A549 (cell line): ENCODE results near the gene PARD3B. TPM values are rescaled to one million over a fixed set of nuclear protein-coding genes. Genes with fewer than 3 reads are reported as not detected.

ENCODE experiments used
- ATAC-seq, 2 experiments: fragments of 200-7000 bp in 1 of 2; fragments of >200 bp in 1 of 2; cut with Nextera tagmentation in 1 of 2; cut with Tn5 transposase in 1 of 2; 3 replicates each; pipeline versions ENCODE4 v1.8.0 to v1.9.1; 2018 to 2020; ENCODE audit warnings: mild to moderate bottlenecking in 1 of 2, moderate library complexity in 1 of 2
- CTCF ChIA-PET: fragments of 300-600 bp; sonication (Branson Sonifier 250); formaldehyde crosslinking; extraction: SDS; loops from one replicate; lab custom pipeline; 2021; ENCODE audit warnings: antibody characterized with exemption, inconsistent platforms; lab: Yijun Ruan, JAX
- POLR2A ChIA-PET: fragments of 350-600 bp; formaldehyde crosslinking; extraction: SDS; loops from one replicate; lab custom pipeline; 2021; ENCODE audit warnings: antibody characterized with exemption, inconsistent platforms; lab: Yijun Ruan, JAX
- DNase-seq, 2 experiments: peaks; one replicate each; pipeline versions ENCODE4 v3.0.0 to v3.0.0-alpha.2; 2011 to 2016; ENCODE audit warnings: low read depth in 1 of 2, low spot score in 1 of 2
- FAIRE-seq: peaks from 2 replicates; lab custom pipeline; 2011; peaks lifted over from hg19 to GRCh38; lab: Jason Lieb, UNC
- H3K27ac ChIP-seq, 2 experiments: fragments of >200 bp; sonication (Bioruptor Twin); formaldehyde crosslinking; 3 replicates each; pipeline ENCODE4 v1.5.1; 2016 to 2017
- H3K4me1 ChIP-seq: fragments of >200 bp; sonication (Bioruptor Twin); formaldehyde crosslinking; 3 replicates; pipeline ENCODE4 v1.6.1; 2016
- H3K4me2 ChIP-seq: fragments of >200 bp; sonication (Bioruptor Twin); formaldehyde crosslinking; 3 replicates; pipeline ENCODE4 v1.6.1; 2016
- H3K4me3 ChIP-seq: fragments of >200 bp; sonication (Bioruptor Twin); formaldehyde crosslinking; 3 replicates; pipeline ENCODE4 v1.5.1; 2016
- H3K9me3 ChIP-seq: fragments of >200 bp; sonication (Bioruptor Twin); formaldehyde crosslinking; 3 replicates; pipeline ENCODE4 v1.6.1; 2016
- BHLHE40 ChIP-seq: IDR thresholded peaks from 2 replicates; pipeline ENCODE4 v1.6.1; 2012; ENCODE audit warnings: low read depth, low read length, inconsistent platforms
- CHD4 ChIP-seq: fragments of 200-600 bp; sonication (generic); IDR thresholded peaks from 2 replicates; pipeline ENCODE4 v1.6.1; 2016; ENCODE audit warnings: antibody characterized with exemption, mild to moderate bottlenecking, borderline replicate concordance
- EHF ChIP-seq: fragments of 250-450 bp; sonication (Bioruptor Pico); IDR thresholded peaks from 2 replicates; pipeline ENCODE4 v1.5.0; 2020; ENCODE audit warnings: mild to moderate bottlenecking
- EP300 ChIP-seq, 2 experiments: fragments of >200 bp; sonication (Bioruptor Twin); formaldehyde crosslinking; IDR thresholded peaks; 2 replicates in 1 of 2; 3 replicates in 1 of 2; pipeline ENCODE4 v1.6.1; 2016 to 2017
- ESRRA ChIP-seq: fragments of 150-350 bp; IDR thresholded peaks from 2 replicates; pipeline ENCODE4 v1.6.1; 2014; ENCODE audit warnings: mild to moderate bottlenecking, low read length, borderline replicate concordance
- FOSL2 ChIP-seq, 2 experiments: fragments of 450-650 bp in 1 of 2; fragments of >200 bp in 1 of 2; sonication (Bioruptor Twin) in 1 of 2; formaldehyde crosslinking; IDR thresholded peaks; 2 replicates each; pipeline versions ENCODE4 v1.5.0 to v1.6.1; 2016 to 2020; ENCODE audit warnings: mild to moderate bottlenecking in 1 of 2, moderate library complexity in 1 of 2
- FOXS1 ChIP-seq: fragments of 250-450 bp; sonication (Bioruptor Pico); IDR thresholded peaks from 2 replicates; pipeline ENCODE4 v1.5.0; 2020; ENCODE audit warnings: mild to moderate bottlenecking, moderate library complexity
- HOXA7 ChIP-seq: fragments of 250-450 bp; sonication (Bioruptor Pico); IDR thresholded peaks from 2 replicates; pipeline ENCODE4 v1.5.0; 2020; ENCODE audit warnings: mild to moderate bottlenecking, moderate library complexity
- HOXB13 ChIP-seq: fragments of 250-450 bp; sonication (Bioruptor Pico); IDR thresholded peaks from 2 replicates; pipeline ENCODE4 v1.5.0; 2020; ENCODE audit warnings: low read depth, mild to moderate bottlenecking, moderate library complexity
- HOXB5 ChIP-seq: fragments of 250-450 bp; sonication (Bioruptor Pico); IDR thresholded peaks from 2 replicates; pipeline ENCODE4 v1.5.0; 2020; ENCODE audit warnings: mild to moderate bottlenecking, moderate library complexity
- KDM1A ChIP-seq: fragments of 200-600 bp; sonication (generic); IDR thresholded peaks from 2 replicates; pipeline ENCODE4 v1.6.1; 2016; ENCODE audit warnings: low read depth, mild to moderate bottlenecking
- KDM5A ChIP-seq: fragments of 200-600 bp; sonication (generic); IDR thresholded peaks from 2 replicates; pipeline ENCODE4 v1.6.1; 2016; ENCODE audit warnings: antibody characterized with exemption, mild to moderate bottlenecking
- MAFK ChIP-seq: fragments of 450-650 bp; IDR thresholded peaks from 2 replicates; pipeline ENCODE4 v1.6.1; 2014; ENCODE audit not compliant: partially characterized antibody
- NFE2L2 ChIP-seq: fragments of 150-350 bp; conservative IDR thresholded peaks from 2 replicates; pipeline ENCODE4 v1.6.1; 2014; ENCODE audit warnings: low read length
- PHF8 ChIP-seq: fragments of 200-600 bp; sonication (generic); IDR thresholded peaks from 2 replicates; pipeline ENCODE4 v1.6.1; 2016; ENCODE audit warnings: low read depth, mild to moderate bottlenecking, antibody characterized with exemption, moderate library complexity, borderline replicate concordance
- POLR2A ChIP-seq: IDR thresholded peaks from 2 replicates; pipeline ENCODE4 v1.6.1; 2012; ENCODE audit warnings: mild to moderate bottlenecking, low read length
- POLR2AphosphoS2 ChIP-seq: conservative IDR thresholded peaks from 2 replicates; pipeline ENCODE4 v1.6.1; 2012; ENCODE audit warnings: low read length, improper control_type of control experiment, inconsistent platforms
- RARB ChIP-seq: fragments of 250-450 bp; sonication (Bioruptor Pico); IDR thresholded peaks from 2 replicates; pipeline ENCODE4 v1.8.0; 2021; ENCODE audit warnings: mild to moderate bottlenecking, moderate library complexity
- RNF2 ChIP-seq: fragments of 200-600 bp; sonication (generic); IDR thresholded peaks from 2 replicates; pipeline ENCODE4 v1.6.1; 2016; ENCODE audit warnings: low read depth, mild to moderate bottlenecking, antibody characterized with exemption, moderate library complexity, borderline replicate concordance
- SREBF2 ChIP-seq: fragments of 450-650 bp; IDR thresholded peaks from 2 replicates; pipeline ENCODE4 v1.6.1; 2014; ENCODE audit warnings: mild to moderate bottlenecking, moderate library complexity
- ZC3H11A ChIP-seq: fragments of 450-650 bp; IDR thresholded peaks from 2 replicates; pipeline ENCODE4 v1.6.1; 2014; ENCODE audit warnings: antibody characterized with exemption, mild to moderate bottlenecking
- ZNF302 ChIP-seq: fragments of 250-450 bp; sonication (Bioruptor Pico); IDR thresholded peaks from 2 replicates; pipeline ENCODE4 v1.9.0; 2021; ENCODE audit warnings: inconsistent platforms, mild to moderate bottlenecking, moderate library complexity
- WGBS: methylation state at CpG from one replicate; pipeline ENCODE4 v1.1.6; 2017; ENCODE audit errors: missing lambda C conversion rate; 5-methylcytosine and 5-hydroxymethylcytosine counted together
- polyA plus RNA-seq, 4 experiments: library from polyadenylated mRNA; depleted of rRNA in 3 of 4; stranded (reverse); fragments of >200 nt; fragmentation: RNase III in 1 of 4; extraction: RNeasy Plus Mini Kit Qiagen cat#74134 plus additional on column Dnase treatment in 1 of 4; gene quantifications; 2 replicates in 3 of 4; 3 replicates in 1 of 4; pipeline ENCODE4 v1.2.3, GENCODE V29; 2011 to 2017
- TF ChIP-seq, protein P1 (sequence below): fragments of 250-450 bp; sonication (Bioruptor Pico); IDR thresholded peaks from 2 replicates; pipeline ENCODE4 v1.5.0; 2020; ENCODE audit warnings: low read depth, mild to moderate bottlenecking, moderate library complexity
- TF ChIP-seq, protein P2 (sequence below): fragments of 150-350 bp; IDR thresholded peaks from 2 replicates; pipeline ENCODE4 v1.6.1; 2014; ENCODE audit warnings: low read depth, mild to moderate bottlenecking, low read length
- TF ChIP-seq, protein P3 (sequence below): fragments of 250-450 bp; sonication (Bioruptor Pico); IDR thresholded peaks from 2 replicates; pipeline ENCODE4 v1.5.0; 2021; ENCODE audit warnings: mild to moderate bottlenecking, moderate library complexity, borderline replicate concordance

Gene PARD3B
- polyA plus RNA-seq, 2 of the 4 experiments (the other 2 are of a cell fraction), result 1.2 to 2.4 TPM

DNA sequence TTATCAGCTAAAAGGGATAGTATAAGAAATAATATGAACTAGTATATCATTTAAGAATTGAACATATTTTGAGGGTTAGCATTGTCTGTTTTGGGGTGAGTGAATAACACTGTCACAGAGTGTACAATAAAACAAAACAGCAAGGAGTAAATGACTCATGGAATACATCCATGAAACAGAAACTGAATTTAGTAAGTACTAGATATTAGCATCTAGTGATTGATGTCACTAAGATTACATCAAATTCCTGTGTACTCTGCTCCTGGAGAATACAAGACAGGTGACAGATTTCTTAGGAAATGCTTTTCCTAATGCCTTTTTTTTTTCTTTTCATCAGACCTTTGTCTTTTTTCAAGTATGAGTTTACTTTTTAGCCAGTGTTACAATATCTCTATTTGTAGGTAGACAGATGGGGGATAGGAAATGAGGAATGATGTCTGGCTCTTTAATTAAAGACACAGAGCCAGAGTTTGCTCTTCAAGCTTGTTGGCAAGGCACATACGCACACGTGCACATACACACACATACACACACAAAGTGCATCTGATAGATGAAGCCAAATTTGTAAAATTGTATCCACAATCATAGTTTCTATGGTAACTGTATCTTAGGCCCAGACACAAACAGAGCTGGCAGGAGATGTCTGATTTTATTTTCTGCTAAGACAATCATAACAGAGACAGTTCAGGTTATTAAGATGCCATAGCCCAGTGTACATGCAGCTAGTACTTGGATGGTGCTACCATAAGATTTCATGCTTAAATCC lies 998.8 kb downstream of the PARD3B start:
- Histone ChIP-seq H3K4me3 (no peak overlapping the region), H3K27ac (no peak overlapping the region), H3K9me3 (no peaks in the 10 kb centered on the region)
- CTCF ChIA-PET, result no interaction called here
- POLR2A ChIA-PET, result no interaction called here
- TF ChIP-seq SREBF2, result no peak
- TF ChIP-seq FOSL2 (IDR thresholded peaks at IDR 0.05), result no peak
- no peak for TF ChIP-seq FOSL2 (CRISPR knock-in tag; IDR thresholded peaks at IDR 0.05)
- no peak for TF ChIP-seq ZNF302
- no peak for TF ChIP-seq FOXS1 (CRISPR knock-in tag)
- TF ChIP-seq HOXA7 (CRISPR knock-in tag), result no peak
- TF ChIP-seq RNF2, result no peak
- TF ChIP-seq RARB (CRISPR knock-in tag), result no peak
- TF ChIP-seq, protein P1, sequence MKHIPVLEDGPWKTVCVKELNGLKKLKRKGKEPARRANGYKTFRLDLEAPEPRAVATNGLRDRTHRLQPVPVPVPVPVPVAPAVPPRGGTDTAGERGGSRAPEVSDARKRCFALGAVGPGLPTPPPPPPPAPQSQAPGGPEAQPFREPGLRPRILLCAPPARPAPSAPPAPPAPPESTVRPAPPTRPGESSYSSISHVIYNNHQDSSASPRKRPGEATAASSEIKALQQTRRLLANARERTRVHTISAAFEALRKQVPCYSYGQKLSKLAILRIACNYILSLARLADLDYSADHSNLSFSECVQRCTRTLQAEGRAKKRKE, result no peak
- TF ChIP-seq, all 56 proteins: peak for 0
- FAIRE-seq (no peak), DNase-seq (no peak), ATAC-seq (no peak)
- Histone ChIP-seq H3K4me1 (no peaks in the 10 kb centered on the region), H3K4me2 (no peak overlapping the region)
- WGBS, result 56% methylated on average over 2 of the region's 2 CpGs

DNA sequence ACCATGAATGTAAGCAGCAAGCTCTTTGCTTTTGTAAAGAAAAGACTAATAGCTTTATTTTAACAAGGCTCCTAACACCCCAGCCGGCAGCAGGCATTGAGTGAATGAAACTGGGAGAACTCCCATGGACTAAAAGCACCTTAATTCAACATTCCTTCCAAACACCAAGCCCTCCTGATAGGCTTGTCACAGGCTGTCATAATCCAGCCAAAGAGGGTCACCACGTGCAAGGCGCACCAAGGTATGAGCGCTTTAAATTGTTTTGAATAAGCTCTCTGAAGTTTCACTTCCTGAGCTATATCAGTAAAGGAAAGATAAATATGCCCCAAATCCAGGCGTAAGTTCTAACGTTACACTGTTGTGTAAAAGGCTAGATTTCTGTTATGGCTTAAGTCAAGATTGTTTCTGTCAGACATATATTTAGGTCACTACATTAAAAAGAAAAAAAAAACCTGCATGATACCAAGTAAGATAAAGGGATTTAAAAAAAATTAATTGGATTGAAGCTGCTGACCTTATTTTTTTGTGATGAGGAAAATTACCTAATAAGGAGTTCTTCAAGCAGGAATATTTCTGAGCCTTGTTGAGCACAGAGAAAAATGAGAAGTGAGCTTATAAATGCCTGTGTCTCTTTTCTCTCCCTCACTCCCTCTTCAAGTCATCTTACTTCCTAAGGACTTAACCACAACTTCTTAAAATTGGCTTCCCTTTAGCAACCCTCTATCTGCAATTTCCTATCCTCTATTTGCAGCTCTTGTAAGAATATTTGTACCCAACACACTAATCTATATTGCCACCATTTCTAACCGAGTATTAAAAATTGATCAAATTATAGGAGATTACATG lies 1000.9 kb downstream of the PARD3B start:
- no peak for ATAC-seq
- CTCF ChIA-PET, result no interaction called here
- POLR2A ChIA-PET, result no interaction called here

DNA sequence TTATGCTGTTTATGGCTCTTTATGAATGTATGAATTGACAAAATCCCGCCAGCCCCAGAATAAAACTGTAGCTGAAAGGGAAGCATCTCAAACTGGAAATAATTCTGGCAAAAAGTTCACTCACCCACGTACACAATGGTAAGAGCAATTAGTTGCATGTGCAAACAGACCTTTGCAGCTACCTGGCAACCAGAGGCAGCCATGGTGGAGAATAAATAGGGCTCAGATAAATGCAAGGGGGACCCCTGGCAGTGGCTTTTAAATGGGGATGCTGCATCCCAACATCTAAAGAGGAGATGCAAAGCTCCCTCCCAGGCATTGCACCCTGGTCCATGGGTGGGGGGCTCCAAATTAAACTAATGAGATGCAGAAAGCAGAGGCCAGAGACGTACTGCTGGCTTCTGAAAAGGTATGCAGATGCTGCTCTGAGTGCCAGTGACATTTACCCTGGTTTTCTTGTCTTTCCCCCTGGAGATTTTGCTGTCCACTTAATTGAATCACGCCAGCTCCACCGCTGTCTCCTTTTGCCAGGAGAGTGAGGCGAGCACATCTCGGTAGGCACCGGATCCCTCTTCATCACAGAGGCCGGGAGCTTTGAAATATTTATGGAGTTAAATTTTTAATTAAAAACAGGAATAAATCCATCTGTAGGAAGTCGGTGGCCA lies 1010.4 kb downstream of the PARD3B start:
- H3K9me3 ChIP-seq, result no peaks in the 10 kb centered on the region
- ChIA-PET CTCF (no interaction called here), POLR2A (no interaction called here)
- DNase-seq (no peak), ATAC-seq (no peak), FAIRE-seq (no peak)
- H3K4me3 ChIP-seq, result no peak overlapping the region
- TF ChIP-seq NFE2L2 (no peak), POLR2A (no peak), RARB (CRISPR knock-in tag) (no peak), BHLHE40 (no peak), EHF (CRISPR knock-in tag) (no peak), ZC3H11A (no peak), CHD4 (no peak), PHF8 (no peak), HOXB5 (CRISPR knock-in tag) (no peak), KDM5A (no peak), ESRRA (no peak), POLR2AphosphoS2 (no peak), FOXS1 (CRISPR knock-in tag) (no peak), KDM1A (no peak), HOXB13 (no peak), MAFK (no peak)
- TF ChIP-seq, protein P2, sequence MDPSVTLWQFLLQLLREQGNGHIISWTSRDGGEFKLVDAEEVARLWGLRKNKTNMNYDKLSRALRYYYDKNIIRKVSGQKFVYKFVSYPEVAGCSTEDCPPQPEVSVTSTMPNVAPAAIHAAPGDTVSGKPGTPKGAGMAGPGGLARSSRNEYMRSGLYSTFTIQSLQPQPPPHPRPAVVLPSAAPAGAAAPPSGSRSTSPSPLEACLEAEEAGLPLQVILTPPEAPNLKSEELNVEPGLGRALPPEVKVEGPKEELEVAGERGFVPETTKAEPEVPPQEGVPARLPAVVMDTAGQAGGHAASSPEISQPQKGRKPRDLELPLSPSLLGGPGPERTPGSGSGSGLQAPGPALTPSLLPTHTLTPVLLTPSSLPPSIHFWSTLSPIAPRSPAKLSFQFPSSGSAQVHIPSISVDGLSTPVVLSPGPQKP, result no peak
- TF ChIP-seq, protein P3, sequence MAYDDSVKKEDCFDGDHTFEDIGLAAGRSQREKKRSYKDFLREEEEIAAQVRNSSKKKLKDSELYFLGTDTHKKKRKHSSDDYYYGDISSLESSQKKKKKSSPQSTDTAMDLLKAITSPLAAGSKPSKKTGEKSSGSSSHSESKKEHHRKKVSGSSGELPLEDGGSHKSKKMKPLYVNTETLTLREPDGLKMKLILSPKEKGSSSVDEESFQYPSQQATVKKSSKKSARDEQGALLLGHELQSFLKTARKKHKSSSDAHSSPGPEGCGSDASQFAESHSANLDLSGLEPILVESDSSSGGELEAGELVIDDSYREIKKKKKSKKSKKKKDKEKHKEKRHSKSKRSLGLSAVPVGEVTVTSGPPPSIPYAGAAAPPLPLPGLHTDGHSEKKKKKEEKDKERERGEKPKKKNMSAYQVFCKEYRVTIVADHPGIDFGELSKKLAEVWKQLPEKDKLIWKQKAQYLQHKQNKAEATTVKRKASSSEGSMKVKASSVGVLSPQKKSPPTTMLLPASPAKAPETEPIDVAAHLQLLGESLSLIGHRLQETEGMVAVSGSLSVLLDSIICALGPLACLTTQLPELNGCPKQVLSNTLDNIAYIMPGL (CRISPR knock-in tag), result no peak
- no peaks in the 10 kb centered on the region for H3K4me1 ChIP-seq
- WGBS, result 48% methylated on average over 10 of the region's 10 CpGs
- H3K27ac ChIP-seq, result no peak overlapping the region
- H3K4me2 ChIP-seq, result no peak overlapping the region

More for the DNA sequence above, 1000.9 kb downstream of the PARD3B start:
- TF ChIP-seq HOXA7 (CRISPR knock-in tag), result no peak
- TF ChIP-seq EP300 (IDR thresholded peaks at IDR 0.05), result no peak
- Histone ChIP-seq H3K4me3 (no peak overlapping the region), H3K4me1 (no peaks in the 10 kb centered on the region), H3K9me3 (no peaks in the 10 kb centered on the region), H3K27ac (no peak overlapping the region), H3K4me2 (no peak overlapping the region)
- WGBS, result 57% methylated on average over 7 of the region's 7 CpGs
- FAIRE-seq (no peak), DNase-seq (no peak)
